ENCODE measurements around the gene ROR2.

DNA sequence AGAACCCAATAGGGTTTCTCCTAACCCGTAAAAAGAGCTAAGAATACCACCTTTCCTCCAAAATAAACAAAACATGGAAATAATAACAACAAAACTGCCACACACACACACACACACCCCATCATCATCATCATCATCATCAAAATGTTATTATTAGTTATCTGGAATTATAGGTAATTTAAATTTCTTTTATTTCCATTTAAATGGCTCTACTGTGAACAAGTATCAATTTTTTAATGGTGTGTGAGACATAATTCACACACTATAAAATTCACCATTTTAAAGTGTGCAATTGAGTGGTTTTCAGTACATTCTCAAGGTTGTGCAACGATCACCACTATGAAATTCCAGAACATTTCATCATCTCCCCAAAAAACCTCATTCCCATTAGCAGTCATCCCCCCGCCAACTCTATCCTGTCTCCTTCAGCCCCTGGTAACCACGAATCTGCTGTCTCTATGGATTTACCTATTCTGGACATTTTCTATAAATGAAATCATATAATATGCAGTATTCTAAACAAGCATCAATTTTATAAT is 172.7 kb downstream of the ROR2 start:
- TF ChIP-seq, protein P1, sequence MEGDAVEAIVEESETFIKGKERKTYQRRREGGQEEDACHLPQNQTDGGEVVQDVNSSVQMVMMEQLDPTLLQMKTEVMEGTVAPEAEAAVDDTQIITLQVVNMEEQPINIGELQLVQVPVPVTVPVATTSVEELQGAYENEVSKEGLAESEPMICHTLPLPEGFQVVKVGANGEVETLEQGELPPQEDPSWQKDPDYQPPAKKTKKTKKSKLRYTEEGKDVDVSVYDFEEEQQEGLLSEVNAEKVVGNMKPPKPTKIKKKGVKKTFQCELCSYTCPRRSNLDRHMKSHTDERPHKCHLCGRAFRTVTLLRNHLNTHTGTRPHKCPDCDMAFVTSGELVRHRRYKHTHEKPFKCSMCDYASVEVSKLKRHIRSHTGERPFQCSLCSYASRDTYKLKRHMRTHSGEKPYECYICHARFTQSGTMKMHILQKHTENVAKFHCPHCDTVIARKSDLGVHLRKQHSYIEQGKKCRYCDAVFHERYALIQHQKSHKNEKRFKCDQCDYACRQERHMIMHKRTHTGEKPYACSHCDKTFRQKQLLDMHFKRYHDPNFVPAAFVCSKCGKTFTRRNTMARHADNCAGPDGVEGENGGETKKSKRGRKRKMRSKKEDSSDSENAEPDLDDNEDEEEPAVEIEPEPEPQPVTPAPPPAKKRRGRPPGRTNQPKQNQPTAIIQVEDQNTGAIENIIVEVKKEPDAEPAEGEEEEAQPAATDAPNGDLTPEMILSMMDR (conservative IDR thresholded peaks at IDR 0.05; ENCODE audit: low read length): no peak
- TF ChIP-seq EZH2phosphoT487 (IDR thresholded peaks at IDR 0.05; ENCODE audit: borderline replicate concordance): no peak
